Measurements from ENCODE around the gene CKS2.
"Not testable (repeated sequence)": the region's sequence is repeated elsewhere in the genome, so short reads cannot be mapped to it uniquely, and the experiment has no call there.

The CKS2 gene

GRCh38 chr9:89311346-89312221 lies 589 bp downstream of the CKS2 start:
- DNase-seq (ENCODE audit: low read depth in 2 of 2): peak in 1 of 2 donors; percentile 17

- no peak for DNase-seq (ENCODE audit: low read depth in 2 of 2)
These were observed 1.2 kb downstream of the CKS2 start for GRCh38 chr9:89312222-89312571.

GRCh38 chr9:89313842-89314241 lies 2.8 kb downstream of the CKS2 start:
- no peak for DNase-seq (ENCODE audit: low read depth in 2 of 2)

GRCh38 chr9:89314955-89315354 lies 4.0 kb downstream of the CKS2 start:
- no peak for DNase-seq (ENCODE audit: low read depth in 2 of 2)

GRCh38 chr9:89315482-89315881 lies 4.5 kb downstream of the CKS2 start:
- DNase-seq (ENCODE audit: low read depth in 2 of 2): no peak

GRCh38 chr9:89317282-89317681 lies 6.3 kb downstream of the CKS2 start:
- no peak for DNase-seq (ENCODE audit: low read depth in 2 of 2)

- DNase-seq (ENCODE audit: low read depth in 2 of 2): peak; percentile 92 to 93
These were observed 7.4 kb downstream of the CKS2 start, which contains the start of gene SECISBP2 for GRCh38 chr9:89318123-89319014. Gene SECISBP2 (plus strand): TSS chr9:89318500. CDS start chr9:89318577, 77 bp downstream.

- no peak for DNase-seq (ENCODE audit: low read depth in 2 of 2)
These were observed 8.3 kb downstream of the CKS2 start for GRCh38 chr9:89319015-89319905.

- DNase-seq (ENCODE audit: low read depth in 2 of 2): no peak
These were observed 12.4 kb downstream of the CKS2 start for GRCh38 chr9:89323390-89323789.

GRCh38 chr9:89325733-89326132 lies 14.7 kb downstream of the CKS2 start:
- no peak for DNase-seq (ENCODE audit: low read depth in 2 of 2)

- no peak for DNase-seq (ENCODE audit: low read depth in 2 of 2)
These were observed 17.1 kb downstream of the CKS2 start for GRCh38 chr9:89328064-89328463.

GRCh38 chr9:89329917-89330316 lies 18.9 kb downstream of the CKS2 start:
- DNase-seq (ENCODE audit: low read depth in 2 of 2): no peak

- DNase-seq (ENCODE audit: low read depth in 2 of 2): no peak
These were observed 19.5 kb downstream of the CKS2 start for GRCh38 chr9:89330513-89330912.

- no peak for DNase-seq (ENCODE audit: low read depth in 2 of 2)
These were observed 28.8 kb downstream of the CKS2 start for GRCh38 chr9:89339807-89340206.

GRCh38 chr9:89340332-89340731 lies 29.3 kb downstream of the CKS2 start:
- no peak for DNase-seq (ENCODE audit: low read depth in 2 of 2)

- no peak for DNase-seq (ENCODE audit: low read depth in 2 of 2)
These were observed 31.2 kb downstream of the CKS2 start for GRCh38 chr9:89342213-89342612.

GRCh38 chr9:89342948-89343347 lies 32.0 kb downstream of the CKS2 start:
- no peak for DNase-seq (ENCODE audit: low read depth in 2 of 2)

GRCh38 chr9:89343812-89344211 lies 32.8 kb downstream of the CKS2 start:
- not testable (repeated sequence) for DNase-seq (ENCODE audit: low read depth in 2 of 2)

- DNase-seq (ENCODE audit: low read depth in 2 of 2): no peak
These were observed 34.5 kb downstream of the CKS2 start for GRCh38 chr9:89345476-89345875.

- DNase-seq (ENCODE audit: low read depth in 2 of 2): no peak
These were observed 35.7 kb downstream of the CKS2 start for GRCh38 chr9:89346696-89347095.

- no peak for DNase-seq (ENCODE audit: low read depth in 2 of 2)
These were observed 36.7 kb downstream of the CKS2 start for GRCh38 chr9:89347651-89348050.

- no peak for DNase-seq (ENCODE audit: low read depth in 2 of 2)
These were observed 38.6 kb downstream of the CKS2 start for GRCh38 chr9:89349607-89350006.
